ENCODE data around the gene CLDN6.

CLDN6 gene

DNA sequence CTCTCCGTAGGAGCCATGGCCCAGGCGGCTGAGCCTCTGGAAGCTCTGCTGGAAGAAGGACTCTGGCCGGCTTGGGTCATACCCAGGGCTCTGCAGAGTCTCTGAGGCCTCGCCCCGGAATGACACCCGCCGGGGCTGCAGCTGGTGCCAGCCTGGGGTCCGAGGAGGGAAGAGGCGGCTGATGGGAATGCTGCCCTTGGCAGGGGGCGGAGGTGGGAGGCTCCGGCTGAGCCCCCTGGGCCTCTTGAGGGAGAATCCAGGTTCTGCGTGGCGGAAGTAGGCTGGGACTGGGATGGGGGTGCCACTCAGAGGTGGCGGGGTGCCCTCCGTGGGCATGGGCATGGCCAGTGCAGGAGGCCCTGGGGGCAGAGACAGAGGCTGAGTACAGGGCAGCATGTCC lies 41.3 kb downstream of the CLDN6 start:
- H3K27me3 Mint-ChIP-seq: no peaks in the 10 kb centered on the region
- intact Hi-C loops (cut with micrococcal nuclease): no loop called here
- H3K27ac Mint-ChIP-seq: no peak overlapping the region
- no peaks in the 10 kb centered on the region for H3K9me3 Mint-ChIP-seq
- peaks cover 18% of the 10 kb centered on the region for H3K4me1 Mint-ChIP-seq (ENCODE audit: low read depth)
- H3K36me3 Mint-ChIP-seq (ENCODE audit: low read depth): peaks cover 34% of the 10 kb centered on the region
- no peak overlapping the region for H3K4me3 Mint-ChIP-seq

DNA sequence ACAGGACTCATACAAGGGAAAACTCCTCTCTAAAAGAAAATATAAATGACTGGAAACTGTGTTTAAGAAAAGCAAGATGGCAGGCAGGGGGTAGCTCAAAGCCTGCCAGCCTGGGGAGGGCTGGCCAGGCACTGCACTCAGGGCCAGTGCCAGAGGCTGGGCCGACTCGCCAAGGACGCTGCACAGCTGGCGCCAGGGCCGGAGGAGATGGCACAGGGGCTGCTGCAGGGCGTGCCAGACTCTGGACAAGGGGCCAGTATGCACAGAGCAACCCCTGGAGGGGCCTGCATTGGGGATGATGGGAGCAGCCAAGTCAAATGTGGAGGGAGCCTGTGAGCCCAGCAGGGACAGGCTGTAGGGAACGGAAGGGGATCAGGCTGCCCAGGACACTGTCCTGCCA lies 41.8 kb downstream of the CLDN6 start:
- intact Hi-C loops (cut with micrococcal nuclease): no loop called here
- peaks cover 21% of the 10 kb centered on the region for H3K4me1 Mint-ChIP-seq (ENCODE audit: low read depth)
- no peaks in the 10 kb centered on the region for H3K9me3 Mint-ChIP-seq
- H3K36me3 Mint-ChIP-seq (ENCODE audit: low read depth): peaks cover 39% of the 10 kb centered on the region
- H3K27ac Mint-ChIP-seq: no peak overlapping the region
- no peak overlapping the region for H3K4me3 Mint-ChIP-seq
- no peaks in the 10 kb centered on the region for H3K27me3 Mint-ChIP-seq

DNA sequence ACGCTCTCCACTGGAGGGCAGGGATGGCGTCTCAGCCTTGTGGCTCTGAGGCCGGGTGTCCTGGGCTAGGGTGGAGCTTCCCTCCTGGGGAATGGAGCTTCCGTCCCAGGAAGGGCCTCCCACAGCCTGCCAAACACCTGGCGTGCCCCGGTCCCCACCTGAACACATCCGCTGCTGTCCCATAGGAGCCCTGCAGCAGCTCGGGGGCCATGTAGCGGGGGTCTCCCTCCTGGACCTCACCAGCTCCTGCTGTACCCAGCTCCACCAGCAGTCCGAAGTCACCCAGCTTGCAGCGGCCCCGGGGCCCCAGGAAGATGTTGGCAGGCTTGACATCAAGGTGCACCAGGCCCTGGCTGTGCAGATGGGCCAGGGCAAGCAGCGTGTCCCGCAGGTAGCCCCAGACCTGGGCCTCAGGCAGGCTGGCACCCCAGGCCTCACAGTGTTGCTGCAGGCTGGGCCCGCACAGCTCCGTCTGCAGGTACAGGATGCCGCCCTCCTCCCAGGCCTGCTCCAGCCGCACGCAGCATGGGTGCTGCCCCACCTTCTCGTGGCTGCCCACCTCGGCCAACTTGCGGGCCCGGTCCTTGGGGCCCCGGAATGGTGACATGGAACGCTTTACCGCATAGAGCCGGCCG lies 42.7 kb downstream of the CLDN6 start:
- no peak overlapping the region for H3K27ac Mint-ChIP-seq
- no peaks in the 10 kb centered on the region for H3K27me3 Mint-ChIP-seq
- H3K36me3 Mint-ChIP-seq (ENCODE audit: low read depth): peaks cover 47% of the 10 kb centered on the region
- no peaks in the 10 kb centered on the region for H3K9me3 Mint-ChIP-seq
- intact Hi-C loops (cut with micrococcal nuclease): no loop called here
- peaks cover 30% of the 10 kb centered on the region for H3K4me1 Mint-ChIP-seq (ENCODE audit: low read depth)
- no peak overlapping the region for H3K4me3 Mint-ChIP-seq

DNA sequence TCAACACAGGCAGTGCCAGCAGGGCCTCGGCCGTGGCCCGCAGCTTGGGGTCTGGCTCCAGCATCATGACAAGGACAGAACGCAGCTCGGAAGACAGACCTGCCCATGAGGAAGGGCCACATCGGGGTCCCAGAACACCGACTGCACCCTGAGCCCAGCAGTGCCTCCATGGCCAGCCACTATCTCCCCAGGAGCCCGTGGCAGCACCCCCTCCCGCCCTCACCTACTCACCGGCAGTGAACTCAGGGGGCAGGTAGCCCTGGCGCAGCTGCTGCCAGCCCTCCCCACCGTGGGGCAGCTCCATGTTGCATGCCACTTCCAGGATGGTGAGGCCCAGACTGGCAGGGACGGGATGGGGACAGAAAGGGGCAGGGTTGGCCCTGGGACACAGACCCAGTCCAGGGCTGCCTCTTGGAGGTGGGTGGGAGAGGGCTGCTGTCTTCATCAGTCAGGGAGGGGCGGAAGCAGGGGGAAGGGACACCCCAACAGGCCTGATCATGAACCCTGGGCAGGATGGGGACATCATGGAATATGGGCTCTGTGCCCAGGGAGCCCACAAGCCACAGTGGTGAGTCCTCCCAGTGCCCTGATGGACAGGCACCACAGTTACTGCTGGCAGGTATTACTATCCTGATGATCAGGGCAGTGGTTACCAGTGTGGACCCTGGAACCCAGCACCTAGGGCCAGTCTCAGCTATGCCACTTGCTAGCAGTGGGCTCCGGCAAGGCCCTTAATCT lies 43.5 kb downstream of the CLDN6 start:
- H3K9me3 Mint-ChIP-seq: no peaks in the 10 kb centered on the region
- H3K4me1 Mint-ChIP-seq (ENCODE audit: low read depth): peaks cover 27% of the 10 kb centered on the region
- no peak overlapping the region for H3K4me3 Mint-ChIP-seq
- intact Hi-C loops (cut with micrococcal nuclease): no loop called here
- peaks cover 53% of the 10 kb centered on the region for H3K36me3 Mint-ChIP-seq (ENCODE audit: low read depth)
- no peaks in the 10 kb centered on the region for H3K27me3 Mint-ChIP-seq
- no peak overlapping the region for H3K27ac Mint-ChIP-seq

DNA sequence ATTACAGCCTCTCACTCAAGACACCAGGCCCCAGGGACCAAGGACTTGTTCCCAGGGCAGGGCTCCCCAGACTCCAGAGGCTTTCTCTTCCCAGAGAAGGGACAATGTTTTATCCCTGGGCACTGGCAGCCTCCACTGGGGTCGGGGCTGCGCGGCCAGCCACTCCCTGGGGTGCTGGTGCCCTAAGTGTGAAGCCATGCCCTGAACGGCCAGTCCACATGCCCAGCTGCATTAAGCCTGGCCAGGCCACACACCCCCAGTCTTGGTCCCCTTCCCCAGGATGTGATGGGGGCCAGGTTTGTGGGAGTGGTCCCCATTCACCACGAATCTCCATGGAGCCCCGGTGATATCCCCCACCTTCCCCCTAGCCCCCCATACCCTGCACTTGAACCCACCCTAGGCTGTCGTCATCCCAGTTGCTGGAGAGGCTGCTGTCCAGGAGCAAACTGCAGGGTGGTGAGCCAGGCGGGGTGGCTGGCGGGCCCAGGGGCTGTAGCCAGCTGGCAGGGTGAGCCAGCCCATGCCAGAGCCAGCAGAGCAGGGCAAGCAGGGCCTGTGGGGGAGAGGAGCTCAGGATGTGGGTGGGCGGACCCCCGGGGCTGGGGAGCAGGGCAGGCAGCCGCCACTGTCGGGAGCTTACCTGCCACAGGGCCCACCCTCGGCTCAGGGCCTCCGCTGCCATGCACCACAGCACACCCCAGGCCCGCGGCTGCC lies 44.2 kb downstream of the CLDN6 start:
- Mint-ChIP-seq H3K4me1 (ENCODE audit: low read depth) (peaks cover 24% of the 10 kb centered on the region), H3K27me3 (no peaks in the 10 kb centered on the region), H3K36me3 (ENCODE audit: low read depth) (peaks cover 53% of the 10 kb centered on the region), H3K9me3 (no peaks in the 10 kb centered on the region), H3K4me3 (no peak overlapping the region), H3K27ac (no peak overlapping the region)
- intact Hi-C loops (cut with micrococcal nuclease): no loop called here

DNA sequence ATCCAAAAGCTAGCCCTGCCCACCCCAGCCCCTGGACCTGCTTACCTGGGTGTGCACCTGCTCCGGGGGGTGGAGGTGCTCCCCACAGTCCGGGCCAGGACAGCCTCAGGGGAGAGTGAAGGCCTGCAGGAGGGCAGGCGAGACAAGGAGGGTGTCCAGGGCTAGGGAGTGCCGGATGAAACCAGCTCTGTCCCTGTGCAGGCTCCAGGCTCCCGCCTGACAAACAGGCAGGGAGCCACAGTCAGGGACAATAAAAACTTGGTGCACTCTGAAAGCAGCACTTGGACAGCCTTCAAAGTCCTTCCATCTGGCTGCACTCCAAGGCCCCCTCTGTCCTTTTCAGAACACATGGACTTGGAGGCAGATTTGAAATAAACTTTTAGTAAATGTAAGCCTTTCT lies 44.9 kb downstream of the CLDN6 start:
- intact Hi-C loops (cut with micrococcal nuclease): no loop called here
- H3K27ac Mint-ChIP-seq: no peak overlapping the region
- no peaks in the 10 kb centered on the region for H3K9me3 Mint-ChIP-seq
- H3K27me3 Mint-ChIP-seq: peaks cover 6% of the 10 kb centered on the region
- no peak overlapping the region for H3K4me3 Mint-ChIP-seq
- H3K36me3 Mint-ChIP-seq (ENCODE audit: low read depth): peaks cover 54% of the 10 kb centered on the region
- peaks cover 30% of the 10 kb centered on the region for H3K4me1 Mint-ChIP-seq (ENCODE audit: low read depth)

DNA sequence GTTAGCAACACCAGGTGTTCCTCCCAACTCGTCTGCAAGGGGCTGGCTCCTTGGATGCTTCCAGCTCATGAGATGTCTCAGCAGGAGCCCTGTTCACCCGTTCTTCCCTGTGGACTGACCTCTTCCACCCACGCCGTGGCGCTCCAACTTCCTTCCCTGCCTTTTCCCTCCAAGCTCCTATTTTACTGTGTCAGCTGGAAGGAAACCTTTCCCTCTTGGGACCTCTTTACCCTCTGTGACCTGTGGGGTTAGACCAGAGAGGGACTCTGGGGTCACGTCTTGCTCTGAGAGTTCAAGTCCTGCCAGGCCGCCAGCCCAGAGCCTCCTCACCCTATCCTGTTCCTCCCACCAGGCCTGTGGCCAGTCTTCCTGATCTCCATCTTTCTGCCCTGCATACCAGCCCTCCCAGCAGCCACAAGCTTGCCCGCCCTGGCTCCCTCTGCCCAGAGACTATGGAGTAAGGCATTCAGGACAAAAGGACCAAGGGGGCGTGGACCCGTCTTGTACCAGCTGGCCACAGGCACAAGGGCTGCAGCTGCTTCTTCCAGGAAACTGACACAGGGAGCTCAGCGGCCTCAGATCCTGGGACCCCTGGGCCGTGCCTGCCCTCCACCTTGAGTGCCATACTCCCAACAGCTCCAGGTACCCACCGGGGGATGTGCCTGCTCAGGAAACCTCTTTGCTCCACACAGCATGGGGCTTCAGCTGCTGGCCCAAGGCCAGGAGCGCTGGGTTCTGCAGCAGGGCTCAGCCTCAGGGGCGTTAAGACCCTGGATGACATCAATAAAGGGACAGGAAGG lies 45.8 kb downstream of the CLDN6 start:
- H3K36me3 Mint-ChIP-seq (ENCODE audit: low read depth): peaks cover 58% of the 10 kb centered on the region
- H3K27me3 Mint-ChIP-seq: peaks cover 15% of the 10 kb centered on the region
- no peak overlapping the region for H3K4me3 Mint-ChIP-seq
- H3K27ac Mint-ChIP-seq: no peak overlapping the region
- intact Hi-C loops (cut with micrococcal nuclease): no loop called here
- no peaks in the 10 kb centered on the region for H3K9me3 Mint-ChIP-seq
- H3K4me1 Mint-ChIP-seq (ENCODE audit: low read depth): peaks cover 35% of the 10 kb centered on the region

DNA sequence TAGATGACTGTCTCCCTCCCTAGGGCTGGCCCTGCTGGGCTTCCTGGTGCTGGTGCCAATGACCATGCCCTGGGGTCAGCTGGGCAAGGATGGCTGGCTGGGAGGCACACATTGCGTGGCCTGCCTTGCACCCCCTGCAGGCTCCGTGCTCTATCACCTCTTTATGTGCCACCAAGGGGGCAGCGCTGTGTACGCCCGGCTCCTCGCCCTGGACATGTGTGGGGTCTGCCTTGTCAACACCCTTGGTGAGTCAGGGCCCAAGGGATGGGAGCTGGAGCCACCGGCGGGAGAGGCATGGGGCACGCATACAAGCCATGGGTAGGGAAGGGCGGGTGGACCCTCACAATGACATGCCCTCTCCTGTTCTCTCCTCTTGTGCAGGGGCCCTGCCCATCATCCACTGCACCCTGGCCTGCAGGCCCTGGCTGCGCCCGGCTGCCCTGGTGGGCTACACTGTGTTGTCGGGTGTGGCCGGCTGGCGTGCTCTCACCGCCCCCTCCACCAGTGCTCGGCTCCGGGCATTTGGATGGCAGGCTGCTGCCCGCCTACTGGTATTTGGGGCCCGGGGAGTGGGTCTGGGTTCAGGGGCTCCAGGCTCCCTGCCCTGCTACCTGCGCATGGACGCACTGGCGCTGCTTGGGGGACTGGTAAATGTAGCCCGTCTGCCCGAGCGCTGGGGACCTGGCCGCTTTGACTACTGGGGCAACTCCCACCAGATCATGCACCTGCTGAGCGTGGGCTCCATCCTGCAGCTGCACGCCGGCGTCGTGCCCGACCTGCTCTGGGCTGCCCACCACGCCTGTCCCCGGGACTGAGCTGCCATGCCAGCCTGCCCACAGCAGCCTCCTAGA lies 46.6 kb downstream of the CLDN6 start:
- no peaks in the 10 kb centered on the region for H3K9me3 Mint-ChIP-seq
- peak overlapping the region; percentile 86 for H3K4me3 Mint-ChIP-seq
- intact Hi-C loops (cut with micrococcal nuclease): no loop called here
- peaks cover 35% of the 10 kb centered on the region for H3K4me1 Mint-ChIP-seq (ENCODE audit: low read depth)
- peaks cover 58% of the 10 kb centered on the region for H3K36me3 Mint-ChIP-seq (ENCODE audit: low read depth)
- peaks cover 20% of the 10 kb centered on the region for H3K27me3 Mint-ChIP-seq
- peak overlapping the region; percentile 84 for H3K27ac Mint-ChIP-seq

DNA sequence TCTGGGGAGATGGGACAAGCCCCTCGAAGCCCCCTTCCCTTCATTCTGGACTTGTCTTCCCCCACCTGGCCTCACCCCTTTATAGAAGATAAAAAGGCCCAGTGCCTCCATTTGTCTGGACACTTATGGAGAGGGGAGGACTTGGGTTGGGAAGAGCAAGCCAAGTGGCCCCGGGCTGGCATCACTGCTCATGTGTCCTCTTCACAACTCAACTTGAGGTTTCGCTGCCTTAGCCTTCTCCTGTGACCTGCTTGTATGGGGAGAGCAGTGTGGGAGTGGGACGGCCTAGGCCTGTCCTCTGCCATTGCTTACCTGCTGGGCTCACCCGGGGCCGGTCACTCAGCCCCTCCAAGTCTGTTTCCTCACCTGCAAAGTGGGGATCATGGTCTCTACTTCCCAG lies 47.4 kb downstream of the CLDN6 start:
- no peaks in the 10 kb centered on the region for H3K9me3 Mint-ChIP-seq

DNA sequence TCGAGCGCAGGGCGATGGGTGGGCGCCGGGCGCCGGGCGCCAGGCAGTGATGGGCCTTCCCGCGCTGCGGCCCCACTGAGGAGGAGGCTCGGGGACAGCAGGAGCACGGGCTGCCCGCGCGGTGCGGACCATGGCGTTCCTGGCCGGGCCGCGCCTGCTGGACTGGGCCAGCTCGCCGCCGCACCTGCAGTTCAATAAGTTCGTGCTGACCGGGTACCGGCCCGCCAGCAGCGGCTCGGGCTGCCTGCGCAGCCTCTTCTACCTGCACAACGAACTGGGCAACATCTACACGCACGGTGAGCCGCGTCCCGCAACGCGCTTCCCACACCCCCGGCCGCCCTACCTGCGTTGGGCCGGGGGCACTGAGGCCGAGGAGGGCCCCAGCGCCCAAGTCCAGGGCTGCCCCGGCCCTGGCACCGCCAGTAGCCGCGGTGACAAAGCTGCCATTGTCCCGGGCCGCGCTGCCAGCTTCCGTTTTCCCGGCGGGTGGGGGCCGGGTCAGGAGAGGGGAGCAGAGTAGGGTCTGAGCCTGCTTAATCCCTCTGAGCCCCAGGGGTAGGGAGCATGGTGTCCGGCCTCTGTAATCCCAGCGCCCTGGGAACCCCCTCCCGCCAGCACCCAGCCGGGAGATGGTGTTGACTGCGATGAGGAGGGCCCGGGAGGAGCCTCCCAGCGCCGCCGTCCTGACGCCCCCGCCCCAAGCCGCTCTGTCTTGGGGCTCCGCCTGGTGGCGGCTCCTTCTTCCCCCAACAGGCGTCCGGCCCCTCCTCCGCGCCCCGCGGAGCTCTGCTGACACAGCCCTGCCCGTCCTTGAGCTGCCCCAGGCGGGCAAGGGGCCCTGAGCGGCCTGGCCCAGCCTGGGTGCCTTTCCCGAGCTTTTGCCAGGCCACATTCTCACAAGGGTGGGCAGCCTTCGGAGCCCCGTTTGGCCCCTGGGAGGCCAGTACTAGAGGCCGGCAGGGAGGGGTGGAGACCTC lies 48.1 kb downstream of the CLDN6 start:
- H3K9me3 Mint-ChIP-seq: no peaks in the 10 kb centered on the region
- intact Hi-C loops (cut with micrococcal nuclease): no loop called here
- H3K4me1 Mint-ChIP-seq (ENCODE audit: low read depth): peaks cover 41% of the 10 kb centered on the region
- H3K4me3 Mint-ChIP-seq: peak overlapping the region; percentile 86
- peaks cover 56% of the 10 kb centered on the region for H3K36me3 Mint-ChIP-seq (ENCODE audit: low read depth)
- H3K27ac Mint-ChIP-seq: peak overlapping the region; percentile 84
- peaks cover 33% of the 10 kb centered on the region for H3K27me3 Mint-ChIP-seq

More for the DNA sequence above, 47.4 kb downstream of the CLDN6 start:
- H3K4me3 Mint-ChIP-seq: peak overlapping the region; percentile 86
- H3K27me3 Mint-ChIP-seq: peaks cover 28% of the 10 kb centered on the region
- intact Hi-C loops (cut with micrococcal nuclease): no loop called here
- H3K4me1 Mint-ChIP-seq (ENCODE audit: low read depth): peaks cover 35% of the 10 kb centered on the region
- peaks cover 58% of the 10 kb centered on the region for H3K36me3 Mint-ChIP-seq (ENCODE audit: low read depth)
- H3K27ac Mint-ChIP-seq: peak overlapping the region; percentile 84

DNA sequence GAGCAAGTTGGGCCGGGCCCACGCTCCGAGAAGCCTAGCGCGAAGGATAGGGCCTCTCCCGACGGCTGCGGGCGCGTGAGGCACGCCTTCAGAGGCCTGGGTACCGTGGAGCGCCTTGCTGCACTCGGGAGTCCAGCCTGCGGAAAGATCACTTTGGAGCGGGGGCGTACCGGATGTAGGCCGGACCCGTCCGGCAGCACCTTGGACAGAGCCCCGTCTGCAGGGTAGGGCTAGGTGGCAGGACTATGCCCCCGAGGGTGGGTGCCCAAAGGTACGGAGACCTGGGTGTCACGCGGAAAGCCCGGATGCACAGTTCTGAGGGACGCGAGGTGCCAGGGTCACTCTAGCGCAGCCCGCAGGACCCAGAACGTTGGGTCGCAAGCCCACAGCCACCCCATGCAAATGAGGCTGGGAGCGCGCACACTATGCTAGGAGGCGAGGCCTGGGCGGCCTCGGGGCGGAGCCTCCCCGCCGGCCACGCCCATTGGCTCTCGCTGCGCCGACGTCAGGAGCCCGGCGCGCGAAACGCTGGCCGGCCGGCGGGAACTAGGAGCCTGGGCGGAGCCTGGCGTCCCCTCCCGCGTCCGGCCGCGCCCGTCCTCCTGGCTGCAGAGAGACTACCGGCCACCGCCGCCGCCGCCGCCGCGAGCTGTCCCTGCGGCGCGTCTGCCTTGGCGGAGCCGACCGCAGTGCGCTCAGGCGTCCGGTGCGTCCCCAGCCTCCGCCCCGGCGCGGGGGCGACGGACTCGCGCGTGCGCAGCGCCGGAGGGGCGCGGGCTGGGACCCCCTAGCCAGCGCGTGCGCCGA lies 49.0 kb downstream of the CLDN6 start, which contains the start of gene PAQR4:
PAQR4 (plus strand) TSS at position 611 of the 807 bp plus-strand sequence. CDS start 327 bp downstream, outside the sequence.
- intact Hi-C loops (cut with micrococcal nuclease): no loop called here
- Mint-ChIP-seq H3K9me3 (no peaks in the 10 kb centered on the region), H3K36me3 (ENCODE audit: low read depth) (peaks cover 47% of the 10 kb centered on the region), H3K27ac (peak within 1 kb of the TSS; percentile 84), H3K4me3 (peak within 1 kb of the TSS; percentile 86), H3K27me3 (peaks cover 40% of the 10 kb centered on the region), H3K4me1 (ENCODE audit: low read depth) (peaks cover 46% of the 10 kb centered on the region)

Data from dendritic cell treated with granulocyte-macrophage colony-stimulating factor and Interleukin-4, amounts not matched to agents 40 ng/mL and 50 ng/mL, for 4 days (primary cell).